GM12878 (cell line): ENCODE results near the gene PRR3. TPM values are rescaled to one million over a fixed set of nuclear protein-coding genes. Genes with fewer than 3 reads are reported as not detected.

Source experiments
- BHLHE40 ChIP-seq, 2 experiments: fragments of 450-650 bp in 1 of 2; IDR thresholded peaks; 2 replicates each; pipeline ENCODE4 v1.6.1; 2011 to 2017; ENCODE audit warnings: low read depth in 2 of 2, borderline replicate concordance in 1 of 2, improper control_type of control experiment in 1 of 2, low read length in 1 of 2, mild to moderate bottlenecking in 1 of 2
- CBX5 ChIP-seq: sonication (generic); IDR thresholded peaks from 2 replicates; pipeline ENCODE4 v1.6.1; 2016; ENCODE audit warnings: low read depth, moderate library complexity, mild to moderate bottlenecking, inconsistent platforms
- HDGF ChIP-seq: fragments of 450-650 bp; IDR thresholded peaks from 2 replicates; pipeline ENCODE4 v1.6.1; 2016; ENCODE audit warnings: antibody characterized with exemption
- IKZF1 ChIP-seq: fragments of 450-650 bp; conservative IDR thresholded peaks from 2 replicates; pipeline ENCODE4 v1.6.1; 2017; ENCODE audit warnings: antibody characterized with exemption, mild to moderate bottlenecking
- KAT2A ChIP-seq: conservative IDR thresholded peaks from 2 replicates; pipeline ENCODE4 v1.6.1; 2011; ENCODE audit warnings: low read depth, low read length; ENCODE audit not compliant: control insufficient read depth
- RELA ChIP-seq: fragments of 450-650 bp; IDR thresholded peaks from 2 replicates; pipeline ENCODE4 v1.8.0; 2014; ENCODE audit warnings: borderline replicate concordance; ENCODE audit not compliant: partially characterized antibody
- SIN3A ChIP-seq: IDR thresholded peaks from 2 replicates; pipeline ENCODE4 v1.6.1; 2012; ENCODE audit warnings: low read depth, low read length, improper control_type of control experiment
- SKIL ChIP-seq: fragments of 450-650 bp; IDR thresholded peaks from 2 replicates; pipeline ENCODE4 v1.6.1; 2017; ENCODE audit warnings: mild to moderate bottlenecking, low read depth, inconsistent platforms; ENCODE audit not compliant: poor library complexity, severe bottlenecking
- YY1 ChIP-seq: IDR thresholded peaks from 2 replicates; pipeline ENCODE4 v1.6.1; 2011; ENCODE audit warnings: low read depth, mild to moderate bottlenecking, low read length
- ZNF622 ChIP-seq: fragments of 450-650 bp; IDR thresholded peaks from 2 replicates; pipeline ENCODE4 v1.6.1; 2017; ENCODE audit warnings: mild to moderate bottlenecking, inconsistent platforms
- polyA plus RNA-seq, 11 experiments: library from polyadenylated mRNA; depleted of rRNA in 4 of 11; unstranded in 6 of 11; stranded (reverse) in 5 of 11; fragments of >200 nt; fragmentation: Nextera tagmentation in 4 of 11; fragmentation: Illumina TruSeq in 1 of 11; extraction: Ambion mirVana in 4 of 11; extraction: Trizol in 1 of 11; gene quantifications; 1 replicate in 1 of 11; 2 replicates in 10 of 11; pipeline versions ENCODE4 v1.2.1 to v1.2.3, GENCODE V29; 2011 to 2016; ENCODE audit warnings: inconsistent platforms in 2 of 11, missing spikeins in 2 of 11, low read depth in 1 of 11
- total RNA-seq, 4 experiments: library from RNA; depleted of rRNA in 3 of 4; stranded (reverse); fragments of >200 nt in 3 of 4; fragmentation: Illumina TruSeq in 1 of 4; extraction: Trizol in 1 of 4; gene quantifications; 2 replicates each; pipeline versions ENCODE4 v1.2.1 to v1.2.3, GENCODE V29; 2013 to 2021

The PRR3 gene
- total and polyA plus RNA-seq, 10 of the 15 experiments (the other 5 are each of a cell fraction or from before 2014, with no cell fraction given): 14.0 to 38.2 (median 20.5) TPM

- TF ChIP-seq HDGF (no peak), SKIL (no peak), CBX5 (no peak), KAT2A (no peak), ZNF622 (no peak), BHLHE40 (IDR thresholded peaks at IDR 0.05; ENCODE audit: borderline replicate concordance in 1 of 2, low read depth in 2 of 2, low read length in 1 of 2) (no peak), SIN3A (no peak), RELA (no peak), IKZF1 (peak; percentile 93), YY1 (no peak)
Measured at GRCh38 chr6:30515944-30516753, 40.9 kb upstream of the PRR3 start (continued).
